Fibroblast of the conjunctiva (primary cell): ENCODE results near the gene FGGY.
"Not testable (repeated sequence)": the region's sequence is repeated elsewhere in the genome, so short reads cannot be mapped to it uniquely, and the experiment has no call there.

ENCODE experiments used
- DNase-seq: peaks from one replicate; pipeline ENCODE4 v3.0.0-alpha.2; 2010; ENCODE audit warnings: low read depth

The FGGY gene

DNA sequence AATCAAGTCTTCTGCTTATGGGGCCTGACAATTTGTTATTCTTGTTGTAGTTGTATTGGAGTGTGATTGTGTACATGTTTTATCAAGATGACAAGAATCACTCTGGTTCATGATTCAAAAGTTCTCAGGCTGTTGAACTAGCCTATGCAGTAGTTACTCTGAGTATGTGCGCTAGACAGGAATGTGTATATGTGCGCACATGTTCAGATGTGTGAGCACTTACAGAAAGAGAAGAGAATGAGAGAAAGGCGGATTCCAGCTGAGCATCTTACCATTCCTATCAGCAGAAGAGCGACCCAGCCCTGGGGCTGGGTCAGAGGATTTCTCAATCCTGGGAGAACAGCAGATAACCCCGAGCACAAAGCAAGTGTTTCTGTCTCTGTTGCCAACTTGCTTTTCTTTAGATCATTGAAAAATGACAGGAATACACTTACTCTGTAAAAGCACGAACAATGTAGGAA lies 407.1 kb downstream of the FGGY start:
- DNase-seq, result no peak

DNA sequence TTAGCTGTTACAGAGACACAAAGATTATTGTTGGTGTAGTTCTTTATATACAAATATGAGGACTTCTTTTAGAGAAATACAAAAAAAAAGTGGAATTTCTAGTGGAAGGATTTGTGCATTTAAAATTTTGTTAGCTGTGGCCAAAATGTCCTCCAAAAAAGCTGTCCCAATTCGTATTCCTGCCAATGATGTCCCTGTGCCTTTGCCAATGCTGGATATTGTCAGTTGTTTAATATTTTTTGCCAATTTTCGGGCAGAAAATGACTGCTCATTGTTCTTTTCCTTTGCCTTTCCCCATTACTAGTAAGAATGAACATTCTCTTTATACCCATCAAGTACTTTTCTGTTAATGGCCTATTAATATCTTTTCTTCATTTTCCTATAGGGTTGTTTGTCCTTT lies 407.8 kb downstream of the FGGY start:
- DNase-seq, result no peak

DNA sequence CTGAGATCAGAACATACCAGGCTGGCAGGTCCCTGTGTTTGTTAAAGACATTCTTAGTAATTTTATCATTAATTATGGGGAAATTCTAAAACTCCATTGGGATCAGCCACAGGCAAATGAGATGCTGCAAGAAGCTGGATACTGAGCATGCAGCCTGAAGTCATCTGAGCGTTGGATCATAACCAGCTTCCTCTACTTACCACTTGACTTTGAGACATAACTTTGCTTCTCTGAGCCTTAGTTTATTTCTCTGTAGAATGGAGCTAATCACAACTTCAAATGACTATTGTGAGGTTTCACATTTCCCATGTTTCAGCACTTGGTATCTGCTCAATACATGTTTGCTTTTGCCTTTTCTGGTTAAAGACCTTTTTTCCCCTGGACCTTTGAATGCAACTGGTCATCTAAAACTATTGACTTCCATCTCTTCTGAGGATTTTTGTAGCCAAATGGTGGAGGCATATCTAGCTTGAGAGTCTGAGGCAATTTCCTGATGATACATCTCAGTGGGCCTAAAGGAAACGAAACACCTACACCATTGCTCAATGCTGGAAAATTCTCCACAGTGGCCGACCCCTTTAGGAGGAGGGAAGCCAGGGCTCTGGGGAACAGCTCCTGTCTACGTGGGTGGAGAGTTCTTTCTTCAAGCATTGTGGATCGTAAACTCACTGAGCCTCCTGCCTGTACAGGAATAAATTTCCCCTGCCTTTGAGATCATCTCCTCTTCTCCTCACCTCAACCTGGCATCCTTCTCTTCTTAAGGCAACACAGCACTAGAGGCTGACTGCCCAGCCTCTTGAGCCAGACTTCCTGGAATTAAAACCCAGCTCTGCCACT lies 408.8 kb downstream of the FGGY start:
- DNase-seq, result no peak

DNA sequence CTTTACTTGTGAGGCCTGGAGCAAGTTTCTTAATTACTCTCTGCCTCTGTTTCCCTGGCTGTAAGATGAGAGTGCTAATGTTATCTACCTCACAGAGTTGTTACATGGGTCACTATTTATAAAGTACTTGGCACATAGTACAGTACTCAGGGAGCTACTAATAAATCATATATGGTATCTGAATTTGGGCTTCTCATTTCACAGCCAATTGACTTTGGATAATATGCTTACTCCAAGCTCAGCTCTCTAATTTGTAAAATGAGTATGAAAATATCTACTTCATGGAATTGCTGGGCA lies 409.4 kb downstream of the FGGY start:
- no peak for DNase-seq

DNA sequence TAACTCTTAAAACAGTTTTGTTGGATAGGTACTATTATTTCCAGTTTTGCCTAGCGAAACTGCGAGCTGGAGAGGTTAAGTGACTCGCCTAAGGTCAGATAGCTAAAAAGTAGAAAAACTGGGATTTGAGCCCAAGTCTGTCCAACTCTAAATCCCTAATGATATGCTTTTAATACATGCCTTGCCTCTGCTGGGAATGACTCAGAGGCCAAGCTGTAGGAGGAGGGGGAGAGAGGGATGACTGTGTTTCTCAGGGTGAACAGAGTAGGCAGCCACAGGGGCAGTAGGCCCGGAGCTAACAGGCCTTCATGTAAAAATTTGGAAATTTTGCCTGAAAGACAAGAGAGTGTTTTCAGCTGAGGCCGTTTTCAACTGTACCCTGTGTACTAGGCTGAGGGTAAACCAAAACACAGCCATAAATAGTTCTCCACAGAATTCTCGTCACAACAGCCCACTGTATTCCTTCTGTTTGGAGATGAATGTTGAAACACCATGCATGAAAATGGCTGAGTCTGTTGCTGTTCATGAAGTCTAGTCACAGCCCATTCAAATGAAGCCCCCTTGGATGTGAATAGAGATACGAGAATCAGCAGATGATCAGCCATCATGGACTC lies 410.4 kb downstream of the FGGY start:
- DNase-seq, result peak; percentile 94

DNA sequence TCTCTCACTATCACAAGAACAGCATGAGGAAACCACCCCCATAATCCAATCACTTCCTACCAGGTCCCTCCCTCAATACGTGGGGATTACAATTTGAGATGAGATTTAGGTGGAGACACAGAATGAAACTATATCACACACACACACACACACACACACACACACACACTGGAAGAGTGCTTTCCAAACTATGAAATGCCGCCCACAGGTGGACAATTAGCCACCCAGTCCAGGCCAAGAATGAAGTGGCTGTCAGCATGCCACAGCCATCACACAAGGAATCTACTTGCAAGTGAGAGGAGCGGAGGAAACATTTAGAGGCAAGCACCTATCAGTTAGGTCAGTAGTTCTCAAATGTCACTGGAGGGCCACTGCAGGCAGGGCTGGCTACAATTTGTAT lies 412.4 kb downstream of the FGGY start:
- no peak for DNase-seq

DNA sequence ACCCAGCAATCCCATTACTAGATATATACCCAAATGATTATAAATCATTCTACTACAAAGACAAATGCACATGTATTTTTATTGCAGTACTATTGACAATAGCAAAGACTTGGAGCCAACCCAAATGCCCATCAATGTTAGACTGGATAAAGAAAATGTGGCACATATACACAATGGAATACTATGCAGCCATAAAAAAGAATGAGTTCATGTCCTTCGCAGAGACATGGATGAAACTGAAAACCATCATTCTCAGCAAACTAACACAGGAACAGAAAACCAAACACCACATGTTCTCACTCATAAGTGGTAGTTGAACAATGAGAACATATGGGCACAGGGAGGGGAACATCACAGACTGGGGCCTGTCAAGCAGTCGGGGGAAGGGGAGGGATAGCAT lies 414.0 kb downstream of the FGGY start:
- not testable (repeated sequence) for DNase-seq

DNA sequence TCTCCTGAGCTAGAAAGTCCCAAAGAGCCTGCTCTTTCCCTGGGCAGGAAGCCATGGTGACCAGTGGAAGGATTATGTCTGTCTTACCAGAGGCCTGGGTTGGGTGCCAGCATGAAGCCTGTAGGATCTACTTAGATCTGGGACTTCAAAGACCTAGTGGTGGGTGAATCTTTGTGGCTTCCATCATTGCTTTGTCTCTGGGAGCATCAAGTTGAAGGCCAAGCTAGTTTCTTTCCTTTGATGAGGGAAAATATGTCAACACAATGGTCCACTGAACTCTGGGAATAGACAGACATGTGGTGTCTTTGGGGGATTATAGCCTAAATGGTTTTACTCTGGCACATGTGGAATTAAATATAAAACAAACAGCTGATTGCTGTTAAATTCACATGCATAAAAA lies 417.3 kb downstream of the FGGY start:
- no peak for DNase-seq

DNA sequence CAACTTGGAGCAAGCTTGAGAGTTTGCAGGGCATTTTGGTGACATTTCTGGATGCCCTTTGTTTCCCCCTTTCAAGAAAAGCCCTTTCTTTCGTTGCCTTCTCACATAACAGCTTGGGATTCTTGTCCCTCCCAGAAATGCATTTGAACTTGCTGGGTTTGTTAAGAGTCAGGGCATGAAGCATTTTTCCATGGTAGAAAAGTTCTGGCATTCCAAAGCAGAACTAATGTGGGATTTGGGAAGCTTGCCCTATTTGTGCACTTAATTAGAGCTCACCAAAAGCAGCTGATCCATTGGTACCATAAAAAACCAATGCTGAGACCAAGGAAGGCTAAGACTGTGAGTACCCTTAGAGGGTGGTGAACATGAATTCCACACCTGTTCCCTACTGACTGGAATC lies 418.1 kb downstream of the FGGY start:
- no peak for DNase-seq

DNA sequence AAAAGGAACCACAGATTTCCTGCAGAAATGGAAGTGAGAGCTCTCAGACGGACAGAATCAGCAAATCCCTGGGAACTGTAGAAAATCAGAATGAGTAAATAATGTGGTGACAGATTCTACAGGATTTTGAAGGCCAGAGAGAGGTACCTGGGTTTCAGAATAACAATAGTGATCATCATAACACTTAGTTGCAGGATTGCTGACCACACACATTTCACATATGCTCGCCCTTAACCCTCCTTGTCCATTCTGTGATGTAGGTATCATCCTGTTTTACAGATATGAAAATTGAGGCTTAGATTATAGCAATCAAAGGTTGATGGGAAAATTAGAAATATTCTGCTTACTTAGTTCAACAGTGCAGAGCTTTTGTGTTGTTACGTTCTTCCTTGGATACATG lies 419.9 kb downstream of the FGGY start:
- no peak for DNase-seq

DNA sequence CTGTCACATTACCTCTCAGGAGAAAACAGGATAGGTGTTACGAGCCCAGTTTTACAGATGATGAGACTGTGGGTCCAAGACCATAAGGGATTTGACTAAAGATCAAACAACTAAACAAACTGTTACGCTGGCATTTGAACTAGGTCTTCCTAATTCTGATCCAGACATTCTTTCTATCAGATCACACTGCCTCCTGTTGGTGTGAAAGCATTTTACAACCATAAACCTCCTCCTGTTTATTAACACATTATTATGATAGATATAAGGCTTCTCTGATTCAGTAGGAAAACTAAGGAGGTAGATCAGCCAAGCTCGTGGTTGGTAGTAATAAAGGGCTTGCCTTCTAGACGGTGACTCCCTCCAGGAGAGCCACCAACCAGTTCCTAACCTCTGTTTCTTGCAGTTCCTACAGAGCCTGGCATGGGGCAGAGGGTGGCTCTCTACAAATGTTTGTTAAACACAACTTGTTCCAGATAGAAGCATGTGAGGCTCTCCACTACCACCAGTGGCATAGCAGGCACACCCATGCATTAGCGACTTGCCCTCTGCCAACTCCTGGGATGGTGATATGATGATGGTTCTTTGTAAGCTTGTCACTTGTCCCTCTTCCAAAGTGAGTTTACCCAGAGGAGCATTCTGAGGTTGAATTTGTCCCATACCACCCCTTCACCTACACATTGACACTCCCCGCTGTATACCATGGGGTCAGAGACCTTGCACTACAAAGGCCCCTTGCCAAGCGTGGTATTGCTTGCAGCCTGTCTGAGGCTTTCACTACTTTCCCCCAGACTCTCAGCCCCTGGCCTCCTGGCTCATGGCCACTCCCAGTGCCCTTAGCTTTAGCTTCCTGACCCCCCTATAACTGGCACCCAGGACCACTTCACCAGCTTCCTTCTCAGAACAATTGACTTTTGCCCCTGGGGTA lies 421.4 kb downstream of the FGGY start:
- no peak for DNase-seq

DNA sequence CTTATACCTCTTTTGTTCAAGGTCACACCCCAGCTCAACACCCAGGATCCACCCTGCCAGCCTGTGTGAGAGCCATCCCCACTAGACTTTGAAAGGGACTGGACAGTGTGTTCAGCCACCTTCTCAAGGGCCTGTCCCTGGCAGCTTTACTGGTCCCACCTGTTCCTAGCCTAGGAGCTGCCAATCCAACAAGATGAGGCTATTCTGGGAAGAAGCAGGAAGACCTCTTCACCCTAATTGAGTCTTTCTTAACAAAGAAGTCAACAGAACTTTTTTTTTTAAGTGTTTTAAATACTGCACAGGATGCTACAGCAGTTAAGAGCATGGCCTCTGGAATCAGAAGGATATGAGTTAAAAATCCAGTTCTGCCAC lies 422.1 kb downstream of the FGGY start:
- DNase-seq, result no peak

DNA sequence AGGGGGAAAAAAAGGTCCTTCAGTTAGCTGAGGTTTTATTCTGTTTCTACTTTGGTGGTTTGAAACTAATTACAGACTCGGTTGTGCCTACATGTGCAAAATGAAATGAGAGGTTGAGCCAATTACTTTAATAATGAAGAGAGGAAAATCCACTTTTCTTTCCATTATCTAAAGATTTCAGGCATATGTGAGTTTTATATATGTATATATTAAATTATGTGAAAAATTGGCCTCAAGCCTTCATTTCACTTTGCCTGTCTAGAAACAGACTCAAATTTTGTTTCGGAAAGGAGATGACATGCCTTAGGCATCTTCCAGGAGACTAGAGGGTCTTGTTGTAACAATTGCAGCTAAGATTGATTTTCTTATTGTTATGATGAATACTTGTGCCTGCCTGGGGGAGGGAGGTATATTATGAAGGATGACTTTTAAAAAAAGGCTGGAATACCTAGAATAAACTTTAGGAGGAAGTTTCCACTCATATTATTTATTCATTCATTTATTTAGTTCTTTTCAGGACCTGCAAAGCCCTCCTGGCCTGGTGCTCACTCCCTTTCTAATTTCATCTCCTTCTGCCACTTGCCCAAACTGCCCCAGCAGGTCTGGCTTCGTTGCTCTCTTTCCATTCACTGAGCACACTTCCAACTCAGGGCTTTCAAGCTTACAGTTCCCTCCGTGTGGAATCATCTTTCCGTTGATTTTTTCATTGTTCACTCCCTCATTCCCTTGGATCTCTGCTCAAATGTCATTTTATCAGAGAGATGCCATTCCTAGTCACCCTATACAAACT lies 423.6 kb downstream of the FGGY start:
- no peak for DNase-seq

DNA sequence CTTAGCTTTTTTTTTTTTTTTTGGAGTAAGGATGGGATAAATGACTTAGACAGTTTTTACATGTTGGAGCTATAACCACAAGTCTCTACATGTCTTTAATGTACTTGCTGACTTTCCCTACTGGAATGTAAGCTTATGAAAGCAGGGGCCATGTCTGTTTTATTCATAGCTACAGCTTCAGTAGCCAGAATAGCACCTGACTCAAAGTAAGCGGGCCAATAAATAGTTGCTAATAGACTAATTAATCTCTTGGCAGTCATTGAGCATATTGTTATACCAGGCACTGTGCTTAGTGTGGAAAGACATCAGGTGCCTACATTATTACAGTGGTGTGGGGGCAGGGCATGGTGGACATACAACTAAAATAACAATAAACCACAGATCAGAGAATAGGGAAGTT lies 433.4 kb downstream of the FGGY start:
- DNase-seq, result peak; percentile 56

DNA sequence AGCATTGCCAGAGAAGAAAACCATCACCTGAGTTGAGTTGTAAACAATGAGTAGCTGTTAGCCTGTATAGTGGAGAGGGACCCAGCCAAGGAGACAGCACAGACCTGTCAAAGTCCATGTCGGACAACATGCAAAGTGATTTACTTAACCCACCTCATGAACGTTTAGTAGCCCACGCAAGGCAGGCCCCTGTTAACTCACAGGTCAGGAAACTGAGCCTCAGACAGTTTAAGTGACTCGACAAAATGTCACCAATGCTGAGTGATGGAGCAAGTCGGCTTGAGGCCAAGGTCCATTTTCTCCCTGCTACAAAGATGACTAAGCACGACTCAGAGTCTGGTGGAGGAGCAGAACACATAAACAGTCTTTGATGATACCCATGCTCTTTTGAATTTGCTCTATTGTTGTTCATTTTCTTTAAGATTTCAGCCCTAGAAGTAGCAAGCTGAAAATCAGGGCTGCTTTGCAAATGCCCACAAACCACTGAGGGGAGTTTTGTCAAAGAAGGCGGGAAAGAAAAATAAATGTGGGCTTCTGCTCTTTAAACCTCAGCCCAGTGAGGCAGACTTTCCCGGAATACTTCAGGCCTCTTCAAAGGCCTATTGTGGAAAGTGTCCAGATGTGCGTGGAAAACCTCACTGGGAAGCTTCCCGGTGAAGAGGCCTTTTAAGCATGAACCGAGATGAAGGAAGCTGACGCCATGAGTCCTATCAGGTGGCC lies 434.0 kb downstream of the FGGY start:
- peak; percentile 75 for DNase-seq

DNA sequence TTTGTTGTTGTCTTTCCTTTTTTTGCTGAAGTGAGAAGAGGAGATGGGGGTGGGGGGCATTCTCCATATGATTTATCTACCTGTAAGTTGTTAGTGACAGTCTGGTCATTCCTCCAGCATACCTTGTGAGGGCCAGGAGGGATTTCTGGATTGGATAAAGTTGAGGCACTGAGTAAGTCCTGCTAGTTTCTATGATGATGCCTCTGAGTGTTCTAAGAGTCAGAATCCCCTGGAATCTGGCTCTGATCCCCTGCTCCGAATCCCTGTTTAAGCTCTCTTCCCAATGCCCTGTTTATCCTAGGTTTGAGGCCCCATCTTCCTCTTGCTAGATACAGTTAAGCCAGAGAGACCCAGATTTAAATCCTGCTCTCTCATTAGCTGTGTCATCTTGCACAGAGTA lies 434.7 kb downstream of the FGGY start:
- DNase-seq, result no peak

DNA sequence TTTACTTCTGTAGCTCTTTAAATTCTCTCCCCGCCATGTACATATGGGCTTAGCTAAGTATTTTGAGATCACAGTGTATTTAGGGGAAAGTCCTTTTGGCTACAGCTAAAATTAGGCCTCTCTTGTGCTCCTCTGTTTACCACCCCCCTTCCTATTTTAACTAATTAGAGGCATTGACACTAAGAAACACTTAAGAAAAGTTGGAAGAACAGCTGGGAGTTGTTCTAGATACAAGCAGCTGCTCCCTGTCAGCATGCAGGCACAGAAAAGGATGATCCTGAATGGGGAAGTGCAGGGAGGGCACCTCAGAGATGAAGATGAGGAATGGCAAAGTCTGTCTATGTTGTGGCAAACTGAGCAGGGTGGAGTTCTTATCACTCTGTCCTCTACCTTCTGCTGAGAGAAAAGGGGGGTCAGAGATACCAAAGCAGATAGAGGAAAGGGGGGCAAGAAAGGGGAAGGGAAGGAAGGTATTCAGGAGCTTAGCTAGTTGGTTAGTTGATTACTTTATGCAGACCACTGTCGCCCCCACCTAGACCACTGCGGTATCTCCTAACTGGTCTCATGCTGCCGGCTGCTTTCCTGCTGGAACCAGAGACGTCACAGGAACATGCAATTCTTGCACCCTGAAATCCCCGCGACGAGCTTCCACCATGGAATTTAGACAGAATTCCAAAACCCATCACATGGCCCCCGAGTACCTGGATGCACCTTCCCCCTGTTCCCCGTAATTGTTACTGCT lies 435.5 kb downstream of the FGGY start:
- DNase-seq, result no peak

DNA sequence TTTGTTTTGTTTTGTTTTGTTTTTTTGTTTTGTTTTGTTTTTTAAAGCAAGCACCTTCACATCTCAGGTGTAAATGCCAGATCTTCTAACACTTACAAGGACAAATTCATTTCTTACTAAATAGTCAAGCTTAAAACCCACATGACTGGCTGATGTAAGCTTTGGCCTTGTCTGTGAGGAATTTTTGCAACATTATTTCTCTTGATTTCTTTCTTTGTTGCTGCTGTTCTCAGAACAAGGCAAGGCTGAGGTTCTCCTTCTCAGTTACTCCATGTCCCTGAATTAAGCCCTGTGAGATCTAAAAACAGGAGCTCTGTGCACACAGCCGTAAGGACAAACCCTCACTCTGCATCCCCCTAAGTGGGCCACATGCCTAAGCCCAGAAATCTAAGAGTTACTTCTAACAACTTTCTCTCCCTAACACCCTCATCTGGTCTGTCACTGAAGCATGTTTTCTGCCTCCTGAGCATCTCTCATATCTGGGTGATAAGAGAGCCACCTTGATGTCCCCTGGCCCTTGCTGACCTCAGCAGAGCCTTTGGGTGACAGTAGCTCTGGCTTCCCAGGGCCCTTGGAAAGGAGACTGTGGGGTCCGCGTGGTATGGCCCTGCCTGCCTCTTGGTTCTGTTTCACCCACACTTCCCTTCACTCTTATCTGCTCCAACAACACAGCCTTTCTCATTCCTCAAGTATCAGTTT lies 436.7 kb downstream of the FGGY start:
- no peak for DNase-seq

DNA sequence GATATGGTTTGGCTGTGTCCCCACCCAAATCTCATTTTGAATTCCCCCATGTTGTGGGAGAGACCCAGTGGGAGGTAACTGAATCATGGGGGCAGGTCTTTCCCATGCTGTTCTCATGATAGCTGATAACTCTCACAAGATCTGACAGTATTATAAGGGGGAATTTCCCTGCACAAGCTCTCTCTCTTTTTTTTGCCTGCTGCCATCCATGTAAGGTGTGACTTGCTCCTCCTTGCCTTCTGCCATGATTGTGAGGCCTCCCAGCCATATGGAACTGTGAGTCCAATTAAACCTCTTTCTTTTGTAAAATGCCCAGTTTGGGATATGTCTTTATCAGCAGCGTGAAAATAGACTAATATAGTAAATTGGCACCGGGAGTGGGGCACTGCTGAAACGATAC lies 439.0 kb downstream of the FGGY start:
- not testable (repeated sequence) for DNase-seq

DNA sequence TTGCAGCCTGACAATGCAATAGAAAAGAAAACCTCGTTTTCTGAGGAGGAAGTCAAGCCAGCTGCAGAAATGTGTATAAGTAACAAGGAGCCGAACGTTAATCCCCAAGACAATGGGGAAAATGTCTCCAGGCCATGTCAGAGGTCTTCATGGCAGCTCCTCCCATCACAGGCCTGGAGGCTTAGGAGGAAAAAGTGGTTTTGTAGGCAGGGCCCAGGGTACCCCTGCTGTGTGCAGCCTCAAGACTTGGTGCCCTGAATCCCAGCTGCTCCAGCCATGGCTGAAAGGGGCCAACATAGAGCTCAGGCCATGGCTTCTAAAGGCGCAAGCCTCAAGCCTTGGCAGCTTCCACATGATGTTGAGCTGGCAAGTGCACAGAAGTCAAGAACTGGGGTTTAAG lies 439.9 kb downstream of the FGGY start:
- no peak for DNase-seq
